Kidney (tissue), 14 donors: Measurements from ENCODE around the gene MYRFL. TPM values are rescaled to one million over a fixed set of nuclear protein-coding genes. Genes with fewer than 3 reads are reported as not detected.

Experiments
- DNase-seq, 5 donors: peaks; one replicate each; pipeline ENCODE4 v3.0.0-alpha.2; 2013 to 2020
- FAIRE-seq: peaks from 2 replicates; lab custom pipeline; 2012; peaks lifted over from hg19 to GRCh38; lab: Jason Lieb, UNC
- H3K27ac ChIP-seq, 2 donors: one replicate each; pipeline ENCODE4 v1.7.0; 2013; ENCODE audit warnings: low read depth in 2 of 2, low read length in 2 of 2, inconsistent platforms in 1 of 2
- H3K27me3 ChIP-seq: one replicate; pipeline ENCODE4 v1.7.1; 2013; ENCODE audit warnings: low read length, inconsistent platforms; ENCODE audit not compliant: control insufficient read depth, insufficient read depth
- H3K36me3 ChIP-seq, 3 donors: one replicate each; pipeline versions ENCODE4 v1.7.0 to v1.7.1; 2013; ENCODE audit warnings: low read length in 3 of 3, control low read depth in 1 of 3, inconsistent platforms in 1 of 3; ENCODE audit not compliant: insufficient read depth in 3 of 3, control insufficient read depth in 2 of 3
- H3K4me1 ChIP-seq, 3 donors: one replicate each; pipeline versions ENCODE4 v1.7.0 to v1.7.1; 2013; ENCODE audit warnings: low read length in 3 of 3, inconsistent platforms in 1 of 3, low read depth in 1 of 3; ENCODE audit not compliant: control insufficient read depth in 2 of 3, insufficient read depth in 2 of 3
- H3K4me3 ChIP-seq, 3 donors: one replicate each; pipeline versions ENCODE4 v1.7.0 to v1.8.1; 2013; ENCODE audit warnings: low read length in 3 of 3, control low read depth in 1 of 3, inconsistent platforms in 1 of 3
- H3K9ac ChIP-seq, 3 donors: one replicate each; pipeline versions ENCODE4 v1.7.0 to v1.7.1; 2013; ENCODE audit warnings: low read length in 3 of 3, control low read depth in 1 of 3, inconsistent platforms in 1 of 3
- H3K9me3 ChIP-seq, 3 donors: one replicate each; pipeline versions ENCODE4 v1.7.0 to v1.7.1; 2013; ENCODE audit warnings: low read length in 3 of 3, control low read depth in 1 of 3, inconsistent platforms in 1 of 3; ENCODE audit not compliant: control insufficient read depth in 2 of 3, insufficient read depth in 1 of 3
- intact Hi-C: fragments of 100-400 bp; cut with DNase I; formaldehyde crosslinking; loops from one replicate; pipeline ENCODE4 v1.11.1; 2022
- polyA plus RNA-seq: library from polyadenylated mRNA; stranded (reverse); fragments of 350-450 nt; fragmentation: Illumina TruSeq; extraction: RNeasy Lipid Tissue Mini Kit (QIAGEN cat#74804); gene quantifications from one replicate; pipeline ENCODE4 v1.2.3, GENCODE V29; 2014; ENCODE audit warnings: low read depth, low replicate concordance; ENCODE audit not compliant: insufficient read depth
- total RNA-seq: library from RNA; stranded (reverse); fragmentation: NEBNext Ultra II Directional; extraction: Animal tissue kit (Norgen Biotek cat#: 25700); gene quantifications from one replicate; pipeline ENCODE4 v1.2.1, GENCODE V29; 2021
- TF ChIP-seq, protein P1 (sequence below): IDR thresholded peaks from 3 replicates; pipeline ENCODE4 v1.5.1; 2012; ENCODE audit warnings: mild to moderate bottlenecking, moderate library complexity, borderline replicate concordance; ENCODE audit not compliant: insufficient read depth; ENCODE audit errors: extremely low read depth
- donor health status: control.
- donor health status: control.
- donor health status: control.
- donor health status: control.
- donor health status: control.
- donor health status: DM: yes; HTN: yes; CAD: no.
- donor health status: Normal renal cell carcinoma (clear cell type).

Gene MYRFL
- total and polyA plus RNA-seq, 2 donors from 2014 or later: 0.82 to 1.6 TPM

DNA sequence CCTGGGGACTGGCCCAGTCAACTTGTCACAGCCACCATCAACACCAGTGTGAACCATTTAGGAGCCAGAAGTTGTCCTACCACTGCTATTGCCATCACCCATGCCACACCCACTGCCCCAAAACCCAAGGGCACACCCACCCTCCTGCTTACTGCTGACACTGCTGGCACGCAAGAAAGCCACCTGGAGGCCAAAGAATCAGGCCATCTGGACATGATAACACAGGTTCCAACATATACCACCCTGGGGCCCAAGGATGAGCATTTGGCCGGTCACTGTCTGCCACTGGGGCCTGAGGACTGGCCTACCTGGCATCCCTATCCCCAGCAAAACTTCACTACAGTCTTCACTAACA lies 181.6 kb downstream of the MYRFL start:
- peaks cover 0 to 2% (median 0%) of the 10 kb centered on the region in 3 donors for H3K4me1 ChIP-seq
- H3K27ac ChIP-seq: no peak overlapping the region
- H3K4me3 ChIP-seq: no peak overlapping the region
- DNase-seq (no peak), FAIRE-seq (no peak)
- no peak overlapping the region for H3K9ac ChIP-seq
- peaks cover 0 to 15% (median 0%) of the 10 kb centered on the region in 3 donors for H3K9me3 ChIP-seq
- no peaks in the 10 kb centered on the region for H3K27me3 ChIP-seq
- TF ChIP-seq, protein P1, sequence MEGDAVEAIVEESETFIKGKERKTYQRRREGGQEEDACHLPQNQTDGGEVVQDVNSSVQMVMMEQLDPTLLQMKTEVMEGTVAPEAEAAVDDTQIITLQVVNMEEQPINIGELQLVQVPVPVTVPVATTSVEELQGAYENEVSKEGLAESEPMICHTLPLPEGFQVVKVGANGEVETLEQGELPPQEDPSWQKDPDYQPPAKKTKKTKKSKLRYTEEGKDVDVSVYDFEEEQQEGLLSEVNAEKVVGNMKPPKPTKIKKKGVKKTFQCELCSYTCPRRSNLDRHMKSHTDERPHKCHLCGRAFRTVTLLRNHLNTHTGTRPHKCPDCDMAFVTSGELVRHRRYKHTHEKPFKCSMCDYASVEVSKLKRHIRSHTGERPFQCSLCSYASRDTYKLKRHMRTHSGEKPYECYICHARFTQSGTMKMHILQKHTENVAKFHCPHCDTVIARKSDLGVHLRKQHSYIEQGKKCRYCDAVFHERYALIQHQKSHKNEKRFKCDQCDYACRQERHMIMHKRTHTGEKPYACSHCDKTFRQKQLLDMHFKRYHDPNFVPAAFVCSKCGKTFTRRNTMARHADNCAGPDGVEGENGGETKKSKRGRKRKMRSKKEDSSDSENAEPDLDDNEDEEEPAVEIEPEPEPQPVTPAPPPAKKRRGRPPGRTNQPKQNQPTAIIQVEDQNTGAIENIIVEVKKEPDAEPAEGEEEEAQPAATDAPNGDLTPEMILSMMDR: no peak
- intact Hi-C loops: no loop called here
- no peaks in the 10 kb centered on the region for H3K36me3 ChIP-seq

DNA sequence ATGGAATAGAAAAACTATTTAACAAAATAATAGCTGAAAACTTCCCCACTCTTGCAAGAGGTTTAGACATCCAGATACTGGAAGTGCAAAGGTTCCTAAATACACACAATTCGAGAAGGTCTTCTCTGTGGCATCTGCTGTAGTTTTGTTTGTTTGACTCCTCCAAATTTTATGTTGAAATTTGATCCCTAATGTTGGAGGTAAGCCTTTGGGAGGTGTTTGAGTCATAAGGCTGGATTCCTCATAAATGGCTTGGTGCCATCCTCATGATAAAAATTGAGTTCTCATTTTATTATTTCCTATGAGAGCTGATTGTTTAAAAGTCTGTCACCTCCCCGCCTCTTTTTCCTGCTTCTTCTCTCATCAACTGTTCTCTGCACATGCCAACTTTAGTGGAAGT lies 182.7 kb downstream of the MYRFL start:
- H3K4me1 ChIP-seq: peaks cover 0 to 2% (median 0%) of the 10 kb centered on the region in 3 donors
- FAIRE-seq: no peak
- H3K4me3 ChIP-seq: no peak overlapping the region
- no peaks in the 10 kb centered on the region for H3K36me3 ChIP-seq
- no peak overlapping the region for H3K9ac ChIP-seq
- no peak overlapping the region for H3K27ac ChIP-seq
- H3K27me3 ChIP-seq: no peaks in the 10 kb centered on the region
- DNase-seq: no peak
- TF ChIP-seq, protein P1: no peak
- H3K9me3 ChIP-seq: peaks cover 0 to 15% (median 0%) of the 10 kb centered on the region in 3 donors
- intact Hi-C loops: no loop called here

Other genes with a start within 250 kb of the MYRFL start
- gene CCT2, start 239.8 kb upstream of the MYRFL start, total RNA-seq: 117 TPM
- gene CCT2, start 239.8 kb upstream of the MYRFL start, polyA plus RNA-seq: 125 TPM
- not detected for gene LRRC10, start 214.3 kb upstream of the MYRFL start, total RNA-seq
- not detected for gene LRRC10, start 214.3 kb upstream of the MYRFL start, polyA plus RNA-seq
- gene BEST3, start 125.9 kb upstream of the MYRFL start, total RNA-seq: 0.57 TPM
- 0.82 TPM for gene BEST3, start 125.9 kb upstream of the MYRFL start, polyA plus RNA-seq
- gene RAB3IP, start 86.4 kb upstream of the MYRFL start, total RNA-seq: 73.6 TPM
- 58.4 TPM for gene RAB3IP, start 86.4 kb upstream of the MYRFL start, polyA plus RNA-seq